Stimulated activated CD4-positive, alpha-beta T cell treated with anti-CD3 and anti-CD28 coated beads, Interleukin-4, amount 100 ng/mL, for 4 hours (primary cell): ENCODE measurements around the gene KCNJ5.
"Not testable (repeated sequence)": the region's sequence is repeated elsewhere in the genome, so short reads cannot be mapped to it uniquely, and the experiment has no call there.

Source experiments
- DNase-seq, 2 experiments: peaks; one replicate each; pipeline ENCODE4 v3.0.0-alpha.2; 2020

KCNJ5 gene

GRCh38 chr11:128914216-128915148 is 23.3 kb downstream of the KCNJ5 start:
- DNase-seq, result no peak

GRCh38 chr11:128915149-128915521 is 24.0 kb downstream of the KCNJ5 start:
- no peak for DNase-seq

DNA sequence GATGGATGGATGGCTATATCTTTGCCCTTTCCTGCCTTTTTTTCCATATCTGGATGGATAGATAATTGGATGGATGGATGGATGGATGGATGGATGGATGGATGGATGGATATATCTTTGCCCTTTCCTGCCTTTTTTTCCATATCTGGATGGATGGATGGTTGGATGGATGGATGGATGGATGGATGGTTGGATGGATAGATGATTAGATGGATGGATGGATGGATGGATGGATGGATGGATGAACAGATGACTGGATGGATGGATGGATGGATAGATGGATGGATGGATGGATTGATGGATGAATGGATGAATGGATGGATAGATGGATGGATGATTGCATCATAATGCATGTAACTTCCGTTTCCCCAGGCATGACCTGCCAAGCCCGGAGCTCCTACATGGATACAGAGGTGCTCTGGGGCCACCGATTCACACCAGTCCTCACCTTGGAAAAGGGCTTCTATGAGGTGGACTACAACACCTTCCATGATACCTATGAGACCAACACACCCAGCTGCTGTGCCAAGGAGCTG is 24.9 kb downstream of the KCNJ5 start:
- no peak for DNase-seq

DNA sequence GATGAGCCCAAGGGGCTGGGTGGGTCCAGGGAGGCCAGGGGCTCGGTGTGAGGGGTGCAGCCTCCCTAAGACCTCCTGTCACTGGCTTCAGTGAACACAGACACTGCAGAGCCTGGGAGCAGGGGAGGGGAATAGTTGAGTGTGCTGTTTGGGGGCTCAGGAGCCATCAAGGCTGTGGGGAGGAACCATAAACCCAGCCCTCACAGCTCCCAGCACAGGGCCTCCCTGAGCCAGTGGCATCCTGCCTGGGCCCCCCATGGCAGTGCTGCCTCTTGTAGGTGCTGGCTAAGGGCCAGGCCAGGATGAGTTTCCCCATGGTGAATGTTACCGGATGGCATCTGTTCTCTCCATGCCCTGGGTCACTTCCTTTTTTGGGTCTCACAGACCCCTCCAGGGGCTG is 25.5 kb downstream of the KCNJ5 start:
- no peak for DNase-seq

- no peak for DNase-seq
These were observed 26.1 kb downstream of the KCNJ5 start for GRCh38 chr11:128917144-128917724.

DNA sequence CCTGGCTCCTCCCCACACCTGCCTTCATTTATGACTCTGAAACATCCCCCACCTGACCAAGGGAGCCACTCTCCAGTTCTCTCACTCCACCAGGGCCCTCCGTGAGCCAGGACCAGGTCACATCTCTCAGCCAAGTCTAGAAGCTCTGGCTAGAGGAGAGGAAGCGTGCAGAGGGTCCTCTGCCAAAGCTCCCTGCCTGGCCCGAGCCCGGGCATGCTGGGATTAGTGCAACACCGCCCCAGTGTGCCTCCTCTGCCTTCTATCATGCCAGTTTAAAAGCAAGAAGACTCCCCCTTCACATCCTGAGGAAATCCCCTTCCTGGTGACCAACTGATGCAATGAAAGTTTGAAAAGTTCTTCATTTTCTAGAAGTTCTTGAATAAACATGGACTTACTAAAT is 28.1 kb downstream of the KCNJ5 start:
- no peak for DNase-seq

DNA sequence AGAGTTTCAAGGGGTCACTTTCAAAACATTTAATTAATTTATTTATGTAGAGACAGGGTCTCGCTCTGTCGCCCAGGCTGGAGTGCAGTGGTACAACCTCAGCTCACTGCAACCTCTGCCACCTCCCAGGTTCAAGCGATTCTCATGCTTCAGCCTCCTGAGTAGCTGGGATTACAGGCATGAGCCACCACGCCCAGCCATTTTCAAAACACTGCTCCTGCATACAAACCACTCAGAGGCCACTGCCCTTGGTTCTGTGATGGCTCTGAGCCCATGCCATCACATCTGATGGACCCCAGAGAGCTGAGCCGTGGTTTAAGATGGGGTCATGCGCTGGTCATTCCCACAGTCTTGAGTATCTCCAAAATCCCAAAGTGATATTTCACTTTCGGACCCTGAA is 28.5 kb downstream of the KCNJ5 start:
- not testable (repeated sequence) for DNase-seq

DNA sequence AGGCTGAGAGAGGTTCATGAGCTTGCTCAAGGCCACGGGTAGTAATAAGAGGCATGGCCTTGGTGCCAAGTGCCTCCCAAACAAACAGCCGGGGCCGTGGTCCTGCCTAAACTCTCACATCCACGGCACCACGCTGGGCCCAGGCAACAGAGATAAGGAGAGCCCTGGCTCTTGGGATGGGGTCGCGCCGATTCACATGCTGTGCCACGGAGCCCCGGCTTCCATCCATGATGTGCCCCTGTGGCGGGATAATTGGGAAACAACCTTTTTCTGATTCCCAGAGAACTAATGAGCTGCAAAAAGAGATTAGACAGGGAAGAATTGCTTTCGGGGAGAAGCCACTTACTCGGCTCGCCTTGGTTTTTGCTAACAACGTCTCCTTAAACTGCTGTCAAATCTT is 29.5 kb downstream of the KCNJ5 start:
- no peak for DNase-seq

GRCh38 chr11:128921793-128922192 is 30.6 kb downstream of the KCNJ5 start:
- DNase-seq, result no peak

- no peak for DNase-seq
These were observed 32.9 kb downstream of the KCNJ5 start for GRCh38 chr11:128924104-128924503.

GRCh38 chr11:128924510-128925249 is 33.5 kb downstream of the KCNJ5 start:
- DNase-seq, result no peak

DNA sequence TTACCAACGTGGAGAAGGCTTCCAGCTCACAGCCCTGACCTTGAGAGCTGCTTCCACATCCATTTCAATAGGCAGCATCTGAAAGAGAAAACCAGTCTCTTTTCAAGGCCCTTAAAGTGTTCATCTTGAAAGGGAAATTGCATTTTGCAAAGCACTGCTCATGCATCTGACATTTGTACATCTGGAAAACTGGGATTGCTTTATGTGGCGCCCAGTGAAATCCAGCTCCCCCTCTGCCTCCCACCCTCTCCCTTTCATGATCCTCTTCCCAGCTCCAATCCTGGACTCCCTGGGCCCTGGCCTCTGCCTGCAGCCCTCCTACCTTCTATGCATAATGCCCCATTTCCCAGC is 34.1 kb downstream of the KCNJ5 start:
- no peak for DNase-seq

GRCh38 chr11:128926000-128926399 is 34.8 kb downstream of the KCNJ5 start:
- DNase-seq, result no peak

DNA sequence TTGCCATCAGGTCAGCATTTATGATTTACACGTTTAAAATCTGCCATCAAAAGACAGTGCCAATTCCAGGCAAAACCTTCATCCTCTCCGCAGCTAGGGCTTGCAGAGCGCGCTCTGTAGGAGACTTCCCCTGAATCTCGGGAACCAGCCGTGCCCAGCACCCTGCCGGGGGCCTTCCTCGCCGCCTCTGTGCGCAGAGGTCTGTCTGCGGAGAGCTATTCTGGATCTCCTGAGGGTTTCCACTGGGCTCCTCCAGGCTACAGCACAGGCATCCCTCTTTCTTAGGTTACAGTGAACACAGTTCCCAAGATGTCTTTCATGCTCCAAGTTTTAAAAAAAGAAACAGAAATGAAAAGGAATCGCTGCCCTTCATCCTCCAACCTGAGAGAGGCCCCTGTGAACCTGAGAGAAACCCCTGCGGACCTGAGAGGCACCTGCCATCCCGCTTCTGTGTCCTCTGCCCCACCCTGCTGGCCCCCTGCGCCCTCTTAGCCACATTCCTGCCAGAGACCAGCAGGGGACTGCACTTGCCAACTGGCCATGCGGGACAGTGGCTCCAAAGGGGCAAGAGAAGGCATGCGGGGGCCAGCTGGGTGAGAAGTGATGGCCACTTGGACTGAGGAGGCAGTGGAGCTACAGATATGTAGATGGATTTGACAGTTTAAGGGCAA is 35.4 kb downstream of the KCNJ5 start:
- no peak for DNase-seq

GRCh38 chr11:128927108-128927461 is 35.9 kb downstream of the KCNJ5 start:
- DNase-seq, result no peak

DNA sequence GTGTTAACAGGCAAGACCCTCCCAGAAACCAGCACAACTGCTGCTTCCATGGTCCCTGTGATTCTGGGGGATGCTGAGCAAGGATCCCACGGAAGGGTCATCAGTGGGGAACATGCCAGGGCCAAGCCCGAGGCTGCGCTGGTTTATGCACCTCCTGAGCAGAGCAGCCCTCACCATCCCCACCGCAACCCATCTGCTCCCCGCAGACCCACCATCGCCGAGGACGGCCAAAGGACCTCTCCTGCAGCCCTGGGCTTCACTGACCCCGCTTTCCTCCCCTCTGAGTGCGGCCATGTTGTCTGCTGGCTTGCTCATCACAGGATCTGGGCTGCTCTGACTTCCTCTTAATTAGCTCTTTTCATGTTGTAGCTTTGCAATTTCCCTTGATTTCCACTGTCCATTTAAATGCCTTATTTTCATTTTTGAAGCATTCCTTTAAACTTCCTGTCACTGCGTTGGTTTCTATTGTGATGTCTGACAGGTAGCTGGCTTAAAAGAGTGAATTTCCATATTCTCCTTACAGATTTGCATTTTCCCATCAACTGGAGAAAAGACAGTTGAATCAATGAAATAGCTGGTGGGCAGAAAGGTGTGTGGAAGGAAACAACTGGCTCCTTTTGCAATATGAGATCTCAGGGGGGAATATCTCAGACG is 36.7 kb downstream of the KCNJ5 start:
- no peak for DNase-seq

DNA sequence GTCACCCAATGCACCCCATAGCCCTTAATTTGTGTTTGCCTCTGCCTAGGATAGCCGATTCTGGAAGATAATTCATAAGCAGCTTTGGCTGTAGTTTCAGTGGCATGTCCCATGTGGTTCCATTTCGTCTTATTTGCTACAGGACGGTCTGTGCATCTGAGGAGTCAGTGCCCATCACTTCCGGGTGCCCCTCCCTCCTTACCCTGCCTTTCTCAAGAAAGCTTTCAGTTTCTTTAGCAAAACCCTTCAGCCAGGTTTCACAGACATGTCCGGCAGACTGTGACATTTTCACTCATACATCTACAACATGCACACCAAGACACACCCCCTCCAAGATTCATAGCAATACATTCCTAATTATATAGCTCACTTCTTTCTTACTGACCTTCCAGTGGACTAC is 37.2 kb downstream of the KCNJ5 start:
- no peak for DNase-seq

DNA sequence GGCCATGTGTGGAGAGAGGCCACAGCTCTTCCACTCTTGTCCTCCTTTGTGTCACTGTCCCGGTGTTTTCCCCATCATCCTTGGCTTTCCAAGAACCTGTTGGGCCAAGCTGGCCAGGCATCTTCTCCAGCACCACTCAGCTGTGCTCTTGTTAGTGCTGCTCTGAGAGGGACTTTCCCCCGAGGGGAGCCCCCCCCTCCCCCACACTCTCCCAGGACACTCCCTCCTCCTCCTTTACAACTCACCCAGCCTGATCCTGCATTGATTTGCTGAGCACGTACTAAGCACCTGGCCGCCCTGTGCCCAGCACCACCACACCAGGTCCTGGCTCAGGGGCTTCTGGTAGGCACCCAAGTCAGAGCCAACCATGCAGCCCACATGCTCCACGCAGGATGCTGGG is 38.3 kb downstream of the KCNJ5 start:
- DNase-seq, result no peak

DNA sequence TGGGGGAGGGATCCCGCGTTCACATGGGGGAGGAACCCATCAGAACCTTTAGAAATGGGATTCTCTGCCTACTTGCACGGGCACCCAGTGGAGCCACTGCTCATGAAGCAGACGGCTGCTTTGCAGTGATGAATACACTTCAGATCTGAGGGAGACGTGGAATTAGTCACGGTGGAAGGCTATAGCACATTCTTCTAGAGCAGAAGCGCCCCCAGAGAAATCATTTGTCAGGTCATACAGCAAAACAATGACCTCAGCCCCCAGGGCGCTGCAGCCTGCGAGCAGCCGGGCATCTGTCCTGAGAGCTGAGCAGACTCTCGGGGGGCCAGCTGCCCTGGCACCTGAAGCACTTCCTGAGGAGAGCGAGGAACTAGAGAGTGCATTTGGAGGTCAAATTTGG is 38.8 kb downstream of the KCNJ5 start:
- no peak for DNase-seq

DNA sequence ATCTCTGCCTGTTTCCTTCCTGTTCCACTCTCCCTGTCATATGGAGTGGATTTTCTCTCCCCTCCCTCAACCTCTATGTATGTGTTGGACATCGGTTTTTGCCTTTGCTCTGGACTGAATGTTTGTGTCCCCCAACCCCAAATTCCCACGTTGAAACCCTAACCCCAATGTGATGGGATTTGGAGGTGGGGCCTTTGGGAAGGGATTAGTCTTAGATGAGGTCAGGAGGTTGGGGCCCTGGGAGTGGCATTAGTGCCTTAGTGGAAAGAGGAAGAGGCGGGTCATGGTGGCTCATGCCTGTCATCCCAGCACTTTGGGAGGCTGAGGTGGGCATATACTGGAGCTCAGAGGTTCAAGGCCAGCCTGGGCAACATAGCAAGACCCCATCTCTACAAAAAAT is 39.9 kb downstream of the KCNJ5 start:
- DNase-seq, result no peak

GRCh38 chr11:128931668-128932067 is 40.5 kb downstream of the KCNJ5 start:
- no peak for DNase-seq

- no peak for DNase-seq
These were observed 42.5 kb downstream of the KCNJ5 start for GRCh38 chr11:128933481-128934178.
